Left lung (tissue), 10 donors: ENCODE results near the gene VPS54. TPM values are rescaled to one million over a fixed set of nuclear protein-coding genes. Genes with fewer than 3 reads are reported as not detected.
A peak's percentile ranks its signal among the peaks of the same experiment; 100 is the strongest.

Experiments
- ATAC-seq: fragments of 200-7000 bp; cut with Tn5 transposase; one replicate; pipeline ENCODE4 v1.9.1; 2020; ENCODE audit warnings: moderate library complexity
- DNase-seq, 4 donors: peaks; one replicate each; pipeline ENCODE4 v3.0.0-alpha.2; 2013 to 2020
- H3K27ac ChIP-seq, 2 donors: fragments of 200-600 bp; sonication (generic) in 1 of 2; one replicate each; pipeline versions ENCODE4 v1.5.0 to v1.8.0; 2020 to 2021
- H3K27me3 ChIP-seq, 2 donors: fragments of 200-600 bp; sonication (generic) in 1 of 2; one replicate each; pipeline versions ENCODE4 v1.5.0 to v1.8.0; 2020 to 2021
- H3K36me3 ChIP-seq, 2 donors: fragments of 200-600 bp; sonication (generic) in 1 of 2; one replicate each; pipeline versions ENCODE4 v1.5.0 to v1.8.0; 2020 to 2021
- H3K4me1 ChIP-seq, 2 donors: fragments of 200-600 bp; one replicate each; pipeline ENCODE4 v1.8.0; 2021
- H3K4me3 ChIP-seq, 2 donors: fragments of 200-600 bp; sonication (generic) in 1 of 2; one replicate each; pipeline versions ENCODE4 v1.5.0 to v1.8.0; 2020 to 2021; ENCODE audit warnings: mild to moderate bottlenecking in 1 of 2
- H3K9me3 ChIP-seq, 2 donors: fragments of 200-600 bp; sonication (generic) in 1 of 2; one replicate each; pipeline versions ENCODE4 v1.5.0 to v1.8.0; 2020 to 2021
- CTCF ChIP-seq, 2 donors: fragments of 200-600 bp; sonication (generic) in 1 of 2; IDR thresholded peaks; one replicate each; pipeline versions ENCODE4 v1.5.0 to v1.8.0; 2021; ENCODE audit warnings: antibody characterized with exemption in 2 of 2
- intact Hi-C, 2 donors: fragments of 100-400 bp; cut with DNase I; formaldehyde crosslinking; loops; one replicate each; pipeline versions ENCODE4 v1.11.2 to v1.14.2; 2022
- polyA plus RNA-seq, 6 donors: library from polyadenylated mRNA; unstranded; fragments of 120-200 nt; gene quantifications; one replicate each; pipeline ENCODE4 v1.2.1, GENCODE V29; 2013; ENCODE audit not compliant: insufficient read length in 6 of 6
- total RNA-seq, 2 donors: library from RNA; stranded (reverse); fragmentation: NEBNext Ultra II Directional; extraction: Animal tissue kit (Norgen Biotek cat#: 25700); gene quantifications; one replicate each; pipeline ENCODE4 v1.2.1, GENCODE V29; 2021
- donor health status: DM: no; HTN: yes; CAD: no.
- donor health status: DM: no; HTN: no; CAD: no.

The VPS54 gene
- total and polyA plus RNA-seq, 8 donors = 24.1 to 53.2 (median 47.3) TPM

- DNase-seq = no peak
- no peak for TF ChIP-seq CTCF (IDR thresholded peaks at IDR 0.05)
- intact Hi-C loops = no loop called here
- ATAC-seq = no peak
- Histone ChIP-seq H3K4me1 (no peaks in the 10 kb centered on the region), H3K9me3 (peaks cover 0 to 14% of the 10 kb centered on the region in 2 donors), H3K4me3 (no peak overlapping the region), H3K27me3 (no peaks in the 10 kb centered on the region), H3K36me3 (peaks cover 0 to 83% of the 10 kb centered on the region in 2 donors), H3K27ac (no peak overlapping the region)
Measured at GRCh38 chr2:63899639-63900038, 119.6 kb downstream of the VPS54 start.

- H3K36me3 ChIP-seq = peaks cover 0 to 88% of the 10 kb centered on the region in 2 donors
- TF ChIP-seq CTCF (IDR thresholded peaks at IDR 0.05) = no peak
- intact Hi-C loops = no loop called here
- H3K27ac ChIP-seq = no peak overlapping the region
- no peak overlapping the region for H3K4me3 ChIP-seq
- DNase-seq (no peak), ATAC-seq (no peak)
- H3K9me3 ChIP-seq = peaks cover 0 to 14% of the 10 kb centered on the region in 2 donors
- no peaks in the 10 kb centered on the region for H3K27me3 ChIP-seq
- no peaks in the 10 kb centered on the region for H3K4me1 ChIP-seq
Measured at GRCh38 chr2:63898839-63899238, 120.4 kb downstream of the VPS54 start.

- no peak for TF ChIP-seq CTCF (IDR thresholded peaks at IDR 0.05)
- no peak for ATAC-seq
- Histone ChIP-seq H3K4me3 (no peak overlapping the region), H3K27ac (no peak overlapping the region), H3K9me3 (no peaks in the 10 kb centered on the region), H3K27me3 (no peaks in the 10 kb centered on the region), H3K36me3 (peaks cover 0 to 97% of the 10 kb centered on the region in 2 donors), H3K4me1 (peaks cover 0 to 4% of the 10 kb centered on the region in 2 donors)
- intact Hi-C loops = no loop called here
- no peak for DNase-seq
Measured at GRCh38 chr2:63894167-63894566, 125.1 kb downstream of the VPS54 start.

- Histone ChIP-seq H3K27ac (no peak overlapping the region), H3K4me3 (no peak overlapping the region), H3K36me3 (peaks cover 0 to 97% of the 10 kb centered on the region in 2 donors), H3K27me3 (no peaks in the 10 kb centered on the region), H3K9me3 (no peaks in the 10 kb centered on the region), H3K4me1 (peaks cover 0 to 4% of the 10 kb centered on the region in 2 donors)
- no peak for TF ChIP-seq CTCF (IDR thresholded peaks at IDR 0.05)
- DNase-seq (no peak), ATAC-seq (no peak)
- intact Hi-C loops = no loop called here
Measured at GRCh38 chr2:63893163-63893562, 126.1 kb downstream of the VPS54 start.

- DNase-seq (no peak), ATAC-seq (peak; percentile 41)
- Histone ChIP-seq H3K4me1 (peaks cover 0 to 4% of the 10 kb centered on the region in 2 donors), H3K4me3 (no peak overlapping the region), H3K36me3 (peaks cover 0 to 97% of the 10 kb centered on the region in 2 donors), H3K27ac (peak overlapping the region in 1 of 2 donors; percentile 30), H3K9me3 (no peaks in the 10 kb centered on the region), H3K27me3 (no peaks in the 10 kb centered on the region)
- no peak for TF ChIP-seq CTCF (IDR thresholded peaks at IDR 0.05)
- intact Hi-C loops = no loop called here
Measured at GRCh38 chr2:63891488-63892030, 127.7 kb downstream of the VPS54 start.
